Upper lobe of left lung (tissue), 6 donors: ENCODE measurements around the gene DYSF. TPM values are rescaled to one million over a fixed set of nuclear protein-coding genes. Genes with fewer than 3 reads are reported as not detected.
"Not testable (repeated sequence)": the region's sequence is repeated elsewhere in the genome, so short reads cannot be mapped to it uniquely, and the experiment has no call there.

ENCODE experiments used
- ATAC-seq, 2 donors: fragments of 200-7000 bp; cut with Tn5 transposase; one replicate each; pipeline ENCODE4 v1.9.1; 2022; ENCODE audit warnings: mild to moderate bottlenecking in 2 of 2, moderate library complexity in 2 of 2; ENCODE audit not compliant: low FRiP score in 2 of 2
- DNase-seq, 2 donors: peaks; one replicate each; pipeline ENCODE4 v3.0.0-alpha.2; 2019 to 2020
- H3K27ac ChIP-seq, 4 donors: fragments of 200-600 bp; sonication (generic); one replicate each; pipeline ENCODE4 v1.5.1; 2016 to 2019
- H3K27me3 ChIP-seq, 4 donors: fragments of 200-600 bp; sonication (generic); one replicate each; pipeline ENCODE4 v1.5.1; 2017 to 2019
- H3K36me3 ChIP-seq, 4 donors: fragments of 200-600 bp; sonication (generic); one replicate each; pipeline ENCODE4 v1.5.1; 2016 to 2019
- H3K4me1 ChIP-seq, 4 donors: fragments of 200-600 bp; sonication (generic); one replicate each; pipeline ENCODE4 v1.5.1; 2018 to 2019
- H3K4me3 ChIP-seq, 4 donors: fragments of 200-600 bp; sonication (generic); one replicate each; pipeline ENCODE4 v1.5.1; 2017 to 2019; ENCODE audit warnings: mild to moderate bottlenecking in 2 of 4, moderate library complexity in 1 of 4
- H3K9me3 ChIP-seq, 4 donors: fragments of 200-600 bp; sonication (generic); one replicate each; pipeline ENCODE4 v1.5.1; 2018 to 2019
- EP300 ChIP-seq, 4 donors: sonication (generic); formaldehyde crosslinking; IDR thresholded peaks; one replicate each; pipeline ENCODE4 v1.5.1; 2017; ENCODE audit warnings: antibody characterized with exemption in 4 of 4, control low read depth in 2 of 4
- POLR2A ChIP-seq, 4 donors: fragments of 450-650 bp; IDR thresholded peaks; one replicate each; pipeline ENCODE4 v1.5.1; 2016 to 2017; ENCODE audit warnings: antibody characterized with exemption in 4 of 4, mild to moderate bottlenecking in 2 of 4
- POLR2AphosphoS5 ChIP-seq, 2 donors: sonication (generic); formaldehyde crosslinking; IDR thresholded peaks; one replicate each; pipeline ENCODE4 v1.5.1; 2017; ENCODE audit warnings: antibody characterized with exemption in 2 of 2
- WGBS, 2 donors: methylation state at CpG; one replicate each; pipeline ENCODE4 v1.1.5; 2017 to 2018; 5-methylcytosine and 5-hydroxymethylcytosine counted together
- total RNA-seq, 6 donors: library from RNA; depleted of rRNA in 4 of 6; stranded (reverse); fragments of >200 nt in 4 of 6; gene quantifications; one replicate each; pipeline versions ENCODE4 v1.1.0 to v1.2.1, GENCODE V29; 2016 to 2021
- TF ChIP-seq, protein P1 (sequence below), 6 experiments: fragments of 450-650 bp in 4 of 6; fragments of 200-600 bp in 2 of 6; sonication (generic) in 2 of 6; IDR thresholded peaks; one replicate each; pipeline ENCODE4 v1.5.1; 2016 to 2019; ENCODE audit warnings: antibody characterized with exemption in 6 of 6
- donor health status: DM: no; HTN: no; CAD: no; lungs with moderate emphysema.
- donor health status: DM: no; HTN: yes; CAD: no; lungs with severe emphysema.

The DYSF gene
- total RNA-seq, 6 donors from 2014 or later = 17.5 to 72.7 (median 42.7) TPM

DNA sequence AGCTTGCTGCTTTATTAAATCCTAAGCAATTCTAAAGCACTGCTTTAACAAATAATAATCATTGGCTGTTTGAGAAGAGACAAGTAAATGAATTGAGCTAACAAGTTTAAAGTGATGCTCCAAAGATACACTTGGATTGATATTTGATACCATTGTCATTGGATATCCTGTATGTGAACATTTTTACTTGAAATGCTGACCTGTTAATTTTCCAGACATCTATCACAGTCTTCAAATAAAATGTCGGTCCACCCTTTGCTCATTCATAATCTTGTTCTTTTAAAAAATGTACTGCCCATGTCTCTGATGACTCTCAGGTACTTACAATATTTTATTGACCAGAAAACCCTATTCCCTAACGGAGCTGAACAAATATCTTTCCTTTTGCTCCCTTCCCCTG is 202.1 kb downstream of the DYSF start:
- Histone ChIP-seq H3K36me3 (peaks cover 0 to 22% (median 4%) of the 10 kb centered on the region in 4 donors), H3K4me1 (no peaks in the 10 kb centered on the region), H3K27me3 (no peaks in the 10 kb centered on the region), H3K4me3 (no peak overlapping the region), H3K9me3 (peaks cover 0 to 22% (median 13%) of the 10 kb centered on the region in 4 donors), H3K27ac (no peak overlapping the region)
- DNase-seq (no peak), ATAC-seq (no peak)
- WGBS, 2 donors = 94 to 100% methylated on average over 2 of the region's 2 CpGs
- TF ChIP-seq POLR2A (IDR thresholded peaks at IDR 0.05) = no peak
- no peak for TF ChIP-seq EP300 (IDR thresholded peaks at IDR 0.05)
- TF ChIP-seq, protein P1, sequence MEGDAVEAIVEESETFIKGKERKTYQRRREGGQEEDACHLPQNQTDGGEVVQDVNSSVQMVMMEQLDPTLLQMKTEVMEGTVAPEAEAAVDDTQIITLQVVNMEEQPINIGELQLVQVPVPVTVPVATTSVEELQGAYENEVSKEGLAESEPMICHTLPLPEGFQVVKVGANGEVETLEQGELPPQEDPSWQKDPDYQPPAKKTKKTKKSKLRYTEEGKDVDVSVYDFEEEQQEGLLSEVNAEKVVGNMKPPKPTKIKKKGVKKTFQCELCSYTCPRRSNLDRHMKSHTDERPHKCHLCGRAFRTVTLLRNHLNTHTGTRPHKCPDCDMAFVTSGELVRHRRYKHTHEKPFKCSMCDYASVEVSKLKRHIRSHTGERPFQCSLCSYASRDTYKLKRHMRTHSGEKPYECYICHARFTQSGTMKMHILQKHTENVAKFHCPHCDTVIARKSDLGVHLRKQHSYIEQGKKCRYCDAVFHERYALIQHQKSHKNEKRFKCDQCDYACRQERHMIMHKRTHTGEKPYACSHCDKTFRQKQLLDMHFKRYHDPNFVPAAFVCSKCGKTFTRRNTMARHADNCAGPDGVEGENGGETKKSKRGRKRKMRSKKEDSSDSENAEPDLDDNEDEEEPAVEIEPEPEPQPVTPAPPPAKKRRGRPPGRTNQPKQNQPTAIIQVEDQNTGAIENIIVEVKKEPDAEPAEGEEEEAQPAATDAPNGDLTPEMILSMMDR (IDR thresholded peaks at IDR 0.05) = no peak
- TF ChIP-seq POLR2AphosphoS5 (IDR thresholded peaks at IDR 0.05) = no peak

GRCh38 chr2:71658256-71658655 is 204.9 kb downstream of the DYSF start:
- WGBS, 2 donors = 63 to 64% methylated on average over 2 of the region's 2 CpGs
- Histone ChIP-seq H3K9me3 (peaks cover 0 to 22% (median 13%) of the 10 kb centered on the region in 4 donors), H3K36me3 (peaks cover 0 to 22% (median 4%) of the 10 kb centered on the region in 4 donors)
- DNase-seq, H3K4me1 ChIP-seq, ATAC-seq, H3K4me3 ChIP-seq, H3K27ac ChIP-seq, H3K27me3 ChIP-seq: not testable (repeated sequence)

- Histone ChIP-seq H3K27ac (no peak overlapping the region), H3K4me1 (no peaks in the 10 kb centered on the region), H3K9me3 (peaks cover 0 to 22% (median 13%) of the 10 kb centered on the region in 4 donors), H3K4me3 (no peak overlapping the region), H3K27me3 (no peaks in the 10 kb centered on the region), H3K36me3 (peaks cover 0 to 26% (median 4%) of the 10 kb centered on the region in 4 donors)
- TF ChIP-seq EP300 (IDR thresholded peaks at IDR 0.05) (no peak), POLR2AphosphoS5 (IDR thresholded peaks at IDR 0.05) (no peak), POLR2A (IDR thresholded peaks at IDR 0.05) (no peak)
- TF ChIP-seq, protein P1 (IDR thresholded peaks at IDR 0.05) = no peak
- ATAC-seq (no peak), DNase-seq (no peak)
- WGBS, 2 donors = 92 to 93% methylated on average over 3 of the region's 3 CpGs
Observed at GRCh38 chr2:71658771-71659170, 205.4 kb downstream of the DYSF start.

- peaks cover 0 to 22% (median 13%) of the 10 kb centered on the region in 4 donors for H3K9me3 ChIP-seq
- no peak overlapping the region for H3K27ac ChIP-seq
- no peaks in the 10 kb centered on the region for H3K4me1 ChIP-seq
- peaks cover 0 to 32% (median 5%) of the 10 kb centered on the region in 4 donors for H3K36me3 ChIP-seq
- WGBS, 2 donors = 54 to 79% methylated on average over 3 to 5 of the region's 5 CpGs
- no peak for ATAC-seq
- no peaks in the 10 kb centered on the region for H3K27me3 ChIP-seq
- H3K4me3 ChIP-seq = no peak overlapping the region
- TF ChIP-seq EP300 (IDR thresholded peaks at IDR 0.05) (no peak), POLR2A (IDR thresholded peaks at IDR 0.05) (no peak), POLR2AphosphoS5 (IDR thresholded peaks at IDR 0.05) (no peak)
- TF ChIP-seq, protein P1 (IDR thresholded peaks at IDR 0.05) = no peak
- DNase-seq = no peak
Observed at GRCh38 chr2:71659868-71660518, 206.6 kb downstream of the DYSF start.

DNA sequence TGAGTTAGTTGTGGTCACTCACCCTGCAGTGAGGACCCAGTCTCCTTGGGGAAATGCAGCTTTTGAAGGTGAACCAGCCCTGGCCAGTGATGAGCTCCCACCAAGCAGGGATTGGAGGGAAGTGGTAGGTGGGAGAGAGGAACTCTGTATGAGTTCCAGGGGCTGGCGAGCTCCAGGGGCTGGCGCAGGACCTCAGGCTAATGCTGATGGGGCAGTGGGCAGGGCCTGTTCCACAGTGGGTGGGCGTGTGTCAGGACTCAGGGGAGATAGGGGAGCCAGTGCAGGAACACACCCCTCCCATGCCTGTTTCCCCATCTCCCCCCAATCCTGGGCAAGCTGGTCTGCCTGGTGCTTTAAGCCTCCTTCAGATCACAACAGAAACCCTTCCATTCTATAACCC is 208.4 kb downstream of the DYSF start:
- TF ChIP-seq, protein P1 (IDR thresholded peaks at IDR 0.05) = no peak
- no peak for TF ChIP-seq POLR2AphosphoS5 (IDR thresholded peaks at IDR 0.05)
- TF ChIP-seq EP300 (IDR thresholded peaks at IDR 0.05) = no peak
- TF ChIP-seq POLR2A (IDR thresholded peaks at IDR 0.05) = no peak
- Histone ChIP-seq H3K4me1 (no peaks in the 10 kb centered on the region), H3K27ac (no peak overlapping the region), H3K4me3 (no peak overlapping the region), H3K27me3 (no peaks in the 10 kb centered on the region), H3K9me3 (peaks cover 0 to 22% (median 13%) of the 10 kb centered on the region in 4 donors), H3K36me3 (peaks cover 0 to 49% (median 14%) of the 10 kb centered on the region in 4 donors)
- DNase-seq = no peak
- no peak for ATAC-seq
- WGBS, 2 donors = 68 to 89% methylated on average over 3 of the region's 3 CpGs
